ENCODE results near the gene C10orf62. TPM values are rescaled to one million over a fixed set of nuclear protein-coding genes. Genes with fewer than 3 reads are reported as not detected.

The C10orf62 gene
- total and polyA plus RNA-seq, 9 of the 15 experiments (the other 6 are each of a cell fraction or from before 2014, with no cell fraction given): not detected

GRCh38 chr10:97632949-97633884, 43.7 kb downstream of the C10orf62 start, which contains the start of gene MORN4 (continued):
- TF ChIP-seq MAFG (tag; conservative IDR thresholded peaks at IDR 0.05): no peak
- no peak for TF ChIP-seq GATA2 (CRISPR knock-in tag; IDR thresholded peaks at IDR 0.05)
- TF ChIP-seq KLF16 (IDR thresholded peaks at IDR 0.05): no peak
- TF ChIP-seq ZNF75A (CRISPR knock-in tag; IDR thresholded peaks at IDR 0.05): no peak
- no peak for TF ChIP-seq IFI16 (CRISPR knock-in tag; IDR thresholded peaks at IDR 0.05)
- no peak for TF ChIP-seq GABPB2 (CRISPR knock-in tag; conservative IDR thresholded peaks at IDR 0.05)
- no peak for TF ChIP-seq XRCC4 (IDR thresholded peaks at IDR 0.05; ENCODE audit: extremely low read depth, insufficient read depth, insufficient read length)
- TF ChIP-seq FOSL1 (tag; conservative IDR thresholded peaks at IDR 0.05): no peak
- TF ChIP-seq NR0B1 (IDR thresholded peaks at IDR 0.05; ENCODE audit: partially characterized antibody): no peak
- no peak for TF ChIP-seq NFE2 (IDR thresholded peaks at IDR 0.05; ENCODE audit: low read depth)
- TF ChIP-seq LCOR (CRISPR knock-in tag; IDR thresholded peaks at IDR 0.05): no peak
- TF ChIP-seq PKNOX1 (IDR thresholded peaks at IDR 0.05): no peak
- TF ChIP-seq ZNF518B (CRISPR knock-in tag; IDR thresholded peaks at IDR 0.05): no peak
- no peak for TF ChIP-seq ELK1 (CRISPR knock-in tag; IDR thresholded peaks at IDR 0.05)
- no peak for TF ChIP-seq SETDB1 (IDR thresholded peaks at IDR 0.05; ENCODE audit: low read length)
- TF ChIP-seq ZKSCAN1 (IDR thresholded peaks at IDR 0.05; ENCODE audit: low read depth, low read length): peak; percentile 89
- no peak for TF ChIP-seq ZBTB12 (CRISPR knock-in tag; IDR thresholded peaks at IDR 0.05)
- no peak for TF ChIP-seq ZNF445 (CRISPR knock-in tag; IDR thresholded peaks at IDR 0.05; ENCODE audit: low read depth)
- 0 out of 2 replicates have a peak, but pooled peaks have one; percentile 24 for TF ChIP-seq ZNF197 (CRISPR knock-in tag; IDR thresholded peaks at IDR 0.05; ENCODE audit: low read depth)
- no peak for TF ChIP-seq BHLHE40 (IDR thresholded peaks at IDR 0.05; ENCODE audit: low read length)
- peak; percentile 77 for TF ChIP-seq CHD2 (IDR thresholded peaks at IDR 0.05; ENCODE audit: low read depth, low read length)

All from K562 (cell line).